ENCODE data around the gene EIF2S1.
"Not testable (repeated sequence)": the region's sequence is repeated elsewhere in the genome, so short reads cannot be mapped to it uniquely, and the experiment has no call there.

The EIF2S1 gene

DNA sequence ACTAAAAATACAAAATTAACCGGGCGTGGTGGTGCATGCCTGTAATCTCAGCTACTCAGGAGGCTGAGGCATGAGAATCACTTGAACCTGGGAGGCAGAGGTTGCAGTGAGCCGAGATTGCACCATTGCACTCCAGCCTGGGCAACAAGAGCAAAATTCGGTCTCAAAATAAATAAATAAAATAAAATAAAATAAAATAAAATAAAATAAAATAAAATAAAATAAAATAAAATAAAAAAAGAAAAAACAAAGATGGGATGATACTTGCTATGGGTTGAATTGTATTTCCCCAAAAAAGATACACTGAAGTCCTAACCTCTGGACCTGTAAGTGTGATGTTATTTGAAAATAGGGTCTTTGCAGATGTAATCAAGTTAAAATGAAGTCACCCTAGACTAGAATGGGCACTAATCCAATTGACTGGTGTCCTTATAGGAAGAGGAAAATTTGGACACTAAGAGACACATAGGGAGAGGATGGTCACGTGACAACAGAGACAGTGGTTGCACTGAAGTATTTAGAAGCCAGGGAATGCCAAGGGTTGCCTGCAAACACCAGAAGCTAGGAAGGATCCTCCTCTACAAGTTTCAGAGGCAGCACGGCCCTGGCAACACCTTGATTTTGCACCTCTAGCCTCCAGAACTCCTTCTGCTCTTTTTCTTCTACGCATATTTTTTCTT, 48.1 kb downstream of the EIF2S1 start:
- H3K4me3 ChIP-seq (ENCODE audit: low read depth, low read length); DNase-seq (ENCODE audit: low read depth): not testable (repeated sequence)

DNA sequence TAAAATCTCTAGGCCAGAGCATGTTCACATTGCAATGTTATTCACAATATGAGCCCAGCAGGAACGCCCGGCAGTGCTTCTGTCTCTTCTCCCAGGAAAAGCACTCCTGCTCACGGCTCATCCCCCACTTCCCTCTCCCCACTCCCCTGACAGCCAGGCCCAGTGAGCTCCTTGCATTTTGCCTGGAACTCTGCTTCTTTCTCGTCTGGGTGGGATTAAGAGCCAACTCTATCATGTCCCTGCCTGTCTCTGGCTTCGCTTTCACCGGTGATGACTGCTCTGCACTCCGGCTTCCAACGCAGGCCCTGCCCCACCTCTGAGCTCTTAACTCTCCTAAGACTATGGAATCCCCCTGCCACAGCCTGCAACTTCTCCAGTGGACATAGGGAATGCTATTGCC, 49.3 kb downstream of the EIF2S1 start:
- DNase-seq (ENCODE audit: low read depth) = no peak
- no peak overlapping the region for H3K4me3 ChIP-seq (ENCODE audit: low read depth, low read length)

DNA sequence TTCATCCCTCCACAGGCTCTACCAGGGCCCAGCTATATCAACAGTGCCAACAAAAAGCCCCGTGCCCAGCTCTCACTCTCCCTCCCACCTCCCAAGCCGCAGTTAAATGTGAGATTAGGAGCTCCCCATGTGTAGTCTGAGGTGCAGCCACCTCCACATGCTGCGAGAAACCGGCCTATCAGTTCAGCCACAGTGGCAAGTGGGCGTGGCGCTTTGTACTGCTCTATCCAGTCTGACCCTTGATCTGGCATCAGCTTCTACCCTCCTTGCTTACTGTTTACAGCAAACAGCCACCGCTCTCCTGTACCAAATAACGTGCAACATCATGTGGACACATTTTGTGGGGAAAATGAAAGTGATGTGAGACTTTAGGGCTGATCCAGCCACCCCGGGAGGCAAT, 50.2 kb downstream of the EIF2S1 start:
- no peak overlapping the region for H3K4me3 ChIP-seq (ENCODE audit: low read depth, low read length)
- no peak for DNase-seq (ENCODE audit: low read depth)

DNA sequence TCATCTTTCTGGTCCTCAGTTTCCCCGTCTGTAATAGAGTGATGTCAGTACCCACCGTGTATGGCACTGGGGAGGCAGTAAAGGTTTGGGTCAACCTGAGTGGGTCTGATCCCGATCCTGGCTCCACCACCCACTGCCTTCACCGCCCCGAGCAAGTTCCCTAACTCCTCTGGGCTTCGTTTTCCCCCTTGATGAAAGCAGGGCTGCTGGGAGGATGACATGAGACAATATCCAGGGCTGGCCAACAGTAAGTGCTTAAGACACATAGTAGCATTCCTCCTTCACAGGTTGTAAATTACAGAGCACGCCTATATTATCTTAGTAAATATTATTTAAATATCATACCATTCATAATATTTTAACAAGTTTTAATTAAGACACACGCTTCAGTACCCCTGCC, 51.2 kb downstream of the EIF2S1 start:
- DNase-seq (ENCODE audit: low read depth) = no peak
- peak overlapping the region; percentile 45 for H3K4me3 ChIP-seq (ENCODE audit: low read depth, low read length)

DNA sequence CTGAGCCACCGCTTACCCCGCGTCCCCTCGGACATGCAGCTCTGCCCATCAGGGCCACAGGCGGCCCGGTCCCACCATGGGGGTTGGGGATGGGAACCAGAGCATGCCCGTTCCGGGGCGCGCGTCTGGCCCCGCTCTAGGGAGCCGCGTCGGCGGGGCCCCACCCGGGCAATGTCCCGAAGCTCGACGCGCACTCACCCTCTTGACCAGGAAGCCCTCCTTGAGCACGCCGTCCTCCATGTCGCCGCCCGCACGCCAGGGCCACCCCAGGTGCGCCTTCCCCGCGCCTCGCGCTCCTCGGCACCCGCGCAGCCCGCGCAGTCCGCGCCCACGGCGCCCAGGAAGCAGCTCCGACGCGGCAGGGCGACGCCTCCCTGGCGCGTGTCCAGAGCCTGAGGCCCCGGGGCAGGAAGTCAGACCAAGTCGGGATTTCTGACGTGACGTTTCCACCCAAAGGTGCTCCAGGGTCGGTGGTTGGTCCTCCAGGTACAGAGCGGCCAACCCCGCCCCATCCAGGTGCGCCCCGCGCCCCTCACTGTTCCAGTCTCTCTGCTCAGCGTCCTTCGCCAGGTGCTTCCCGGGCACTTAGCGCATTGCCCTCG, 51.8 kb downstream of the EIF2S1 start, which contains the start of gene PLEK2:
Gene PLEK2, minus strand, starts transcription at position 346 of the 602 bp plus-strand sequence. Its CDS starts 106 bp downstream, at position 240.
- DNase-seq (ENCODE audit: low read depth) = no peak
- peak within 1 kb of the TSS; percentile 45 for H3K4me3 ChIP-seq (ENCODE audit: low read depth, low read length)

DNA sequence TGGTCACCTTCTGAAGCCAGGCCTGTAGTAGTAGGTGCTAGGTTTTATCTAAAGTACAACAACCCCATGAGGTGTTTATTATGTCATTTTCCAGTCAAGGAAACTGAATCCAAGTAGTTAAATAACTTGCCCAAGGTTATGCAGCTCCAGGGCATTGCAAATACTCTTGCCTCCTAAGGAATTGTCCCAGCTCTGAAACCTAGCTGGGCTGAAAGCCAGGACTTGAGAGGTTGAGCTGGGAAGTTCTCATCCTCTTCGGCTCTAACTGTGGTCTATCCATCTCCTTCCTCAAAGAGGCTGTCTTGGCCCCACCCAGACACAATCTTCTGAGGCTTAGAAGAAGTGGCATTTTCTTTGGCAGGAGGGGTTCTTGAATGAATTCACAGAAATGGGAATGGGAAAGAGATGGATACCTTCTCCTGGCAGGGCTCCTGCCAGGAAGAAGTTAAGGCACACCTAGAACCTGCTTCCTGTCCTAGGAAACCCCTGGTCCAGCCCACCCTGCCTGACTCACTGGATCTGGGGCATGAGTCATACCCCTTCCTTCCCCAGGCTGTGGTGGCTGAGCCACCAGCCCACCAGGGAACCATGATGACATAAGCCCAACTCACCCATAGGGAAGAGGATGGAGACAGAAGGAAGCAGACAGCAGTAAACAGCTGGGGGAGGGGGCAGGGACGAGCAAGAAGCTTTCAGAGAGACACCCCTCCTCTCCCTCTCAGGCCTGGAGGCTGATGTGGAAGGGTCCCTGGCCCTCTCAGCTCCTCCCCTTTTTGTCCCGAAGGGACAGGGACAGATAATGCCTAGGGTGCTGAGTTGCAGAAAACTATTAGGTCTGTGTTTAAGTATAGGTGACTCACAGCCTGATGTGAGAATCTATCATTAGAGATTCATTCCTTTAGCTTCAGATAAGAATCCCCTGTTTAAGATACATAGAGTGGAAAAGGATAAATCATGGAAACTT, 54.0 kb downstream of the EIF2S1 start:
- DNase-seq (ENCODE audit: low read depth) = no peak

DNA sequence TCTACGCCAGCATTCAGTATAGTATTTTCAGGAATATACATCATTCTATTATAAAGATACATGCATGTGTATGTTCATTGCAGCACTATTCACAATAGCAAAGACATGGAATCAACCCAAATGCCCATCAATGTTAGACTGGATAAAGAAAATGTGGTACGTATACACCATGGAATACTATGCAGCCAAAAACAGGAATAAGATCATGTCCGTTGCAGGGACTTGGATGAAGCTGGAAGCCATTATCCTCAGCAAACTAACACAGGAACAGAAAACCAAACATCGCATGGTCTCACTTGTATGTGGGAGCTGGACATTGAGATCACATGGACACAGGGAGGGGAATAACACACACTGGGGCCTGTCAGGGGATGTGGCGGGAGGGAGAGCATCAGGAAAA, 55.5 kb downstream of the EIF2S1 start:
- H3K4me3 ChIP-seq (ENCODE audit: low read depth, low read length); DNase-seq (ENCODE audit: low read depth): not testable (repeated sequence)

More for the DNA sequence above, 54.0 kb downstream of the EIF2S1 start:
- no peak overlapping the region for H3K4me3 ChIP-seq (ENCODE audit: low read depth, low read length)

DNA sequence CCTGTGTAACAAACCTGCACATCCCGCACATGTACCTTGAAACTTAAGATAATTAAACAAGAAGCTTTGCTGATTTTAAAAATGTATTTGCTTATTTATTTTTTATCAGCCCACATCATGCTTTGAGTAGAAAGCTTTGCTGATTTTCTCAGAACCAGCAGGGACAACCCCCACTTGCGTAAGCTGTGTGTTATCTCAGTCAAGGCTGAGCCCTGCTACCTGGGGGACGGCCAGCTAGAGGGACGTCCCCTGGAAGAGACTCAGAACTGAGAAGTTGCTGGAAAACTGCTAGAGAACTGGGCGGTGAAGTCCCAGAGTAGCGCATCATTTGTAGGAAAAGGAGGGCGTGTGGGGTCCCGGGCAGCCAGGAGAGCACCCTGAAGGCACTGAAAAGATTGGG, 56.0 kb downstream of the EIF2S1 start:
- no peak for DNase-seq (ENCODE audit: low read depth)
- no peak overlapping the region for H3K4me3 ChIP-seq (ENCODE audit: low read depth, low read length)

DNA sequence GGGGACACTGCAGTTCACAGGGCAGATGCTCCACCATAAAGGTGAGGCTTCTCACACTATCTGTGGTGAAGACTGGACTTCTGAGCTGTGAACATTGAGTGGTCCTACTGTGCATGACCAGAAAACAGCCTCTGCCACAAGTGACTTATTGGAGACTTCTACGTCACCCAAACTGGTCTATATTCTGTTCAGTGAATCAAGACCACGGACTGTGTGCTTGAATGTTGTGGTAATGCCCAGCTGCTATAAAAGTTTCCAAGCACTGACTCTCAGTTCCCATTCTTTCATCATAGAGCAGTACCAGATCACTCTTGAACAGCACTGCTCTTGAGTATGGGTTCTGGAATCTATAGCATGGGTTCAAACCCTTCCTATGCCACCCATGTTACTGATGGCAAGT, 56.7 kb downstream of the EIF2S1 start:
- no peak overlapping the region for H3K4me3 ChIP-seq (ENCODE audit: low read depth, low read length)
- DNase-seq (ENCODE audit: low read depth) = no peak

DNA sequence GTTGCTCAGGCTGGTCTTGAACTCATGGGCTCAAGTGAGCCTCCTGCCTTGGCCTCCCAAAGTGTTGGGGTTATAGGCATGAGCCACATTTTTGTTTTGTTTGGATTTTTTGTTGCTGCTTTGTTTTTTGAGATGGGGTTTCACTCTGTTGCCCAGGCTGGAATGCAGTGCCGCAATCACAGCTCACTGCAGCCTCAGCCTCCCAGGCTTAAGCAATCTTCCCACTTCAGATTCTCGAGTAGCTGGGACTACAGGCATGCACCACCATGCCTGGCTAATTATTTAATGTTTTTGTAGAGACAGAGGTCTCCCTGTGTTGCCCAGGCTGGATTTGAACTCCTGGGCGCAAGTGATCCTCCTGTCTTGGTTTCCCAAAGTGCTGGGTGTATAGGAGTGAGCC, 57.5 kb downstream of the EIF2S1 start:
- H3K4me3 ChIP-seq (ENCODE audit: low read depth, low read length) = no peak overlapping the region
- no peak for DNase-seq (ENCODE audit: low read depth)

DNA sequence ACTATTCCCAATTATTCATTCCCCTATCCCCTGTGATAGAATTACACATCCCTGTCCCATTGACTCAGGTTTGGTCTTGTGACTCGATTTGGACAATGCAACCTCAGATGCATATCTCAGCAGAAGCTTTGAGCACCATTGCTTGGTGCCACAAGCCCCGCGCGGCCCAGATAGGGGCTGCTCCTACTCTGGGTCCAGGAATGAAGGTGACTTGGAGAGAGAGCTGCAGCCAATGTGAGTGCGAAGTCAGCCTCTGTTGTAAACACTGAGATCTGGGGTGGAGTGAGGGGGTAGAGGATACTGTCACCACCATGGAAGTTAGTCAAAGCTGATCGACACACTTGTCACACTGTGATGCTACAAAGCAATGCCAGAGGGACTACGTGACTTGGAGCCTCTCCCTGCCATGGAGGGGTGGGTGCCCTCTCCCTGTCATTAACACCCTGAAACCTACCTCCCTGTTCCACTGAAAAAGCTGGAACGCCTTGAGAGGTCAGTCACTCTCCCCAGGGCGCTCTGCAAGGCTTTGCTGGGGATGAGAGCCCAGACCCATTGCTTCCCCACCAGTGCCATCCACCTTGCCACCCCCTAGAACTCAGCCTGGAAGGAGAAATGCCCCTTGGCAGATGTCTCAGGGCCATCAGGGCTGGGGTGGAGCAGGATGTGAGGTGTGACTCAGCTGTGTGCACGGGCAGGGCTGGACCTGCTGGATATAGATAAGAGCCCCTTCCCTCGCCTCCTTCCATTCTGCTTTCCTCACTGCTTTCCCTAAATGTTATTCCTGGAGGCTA, 58.5 kb downstream of the EIF2S1 start:
- no peak overlapping the region for H3K4me3 ChIP-seq (ENCODE audit: low read depth, low read length)
- no peak for DNase-seq (ENCODE audit: low read depth)

DNA sequence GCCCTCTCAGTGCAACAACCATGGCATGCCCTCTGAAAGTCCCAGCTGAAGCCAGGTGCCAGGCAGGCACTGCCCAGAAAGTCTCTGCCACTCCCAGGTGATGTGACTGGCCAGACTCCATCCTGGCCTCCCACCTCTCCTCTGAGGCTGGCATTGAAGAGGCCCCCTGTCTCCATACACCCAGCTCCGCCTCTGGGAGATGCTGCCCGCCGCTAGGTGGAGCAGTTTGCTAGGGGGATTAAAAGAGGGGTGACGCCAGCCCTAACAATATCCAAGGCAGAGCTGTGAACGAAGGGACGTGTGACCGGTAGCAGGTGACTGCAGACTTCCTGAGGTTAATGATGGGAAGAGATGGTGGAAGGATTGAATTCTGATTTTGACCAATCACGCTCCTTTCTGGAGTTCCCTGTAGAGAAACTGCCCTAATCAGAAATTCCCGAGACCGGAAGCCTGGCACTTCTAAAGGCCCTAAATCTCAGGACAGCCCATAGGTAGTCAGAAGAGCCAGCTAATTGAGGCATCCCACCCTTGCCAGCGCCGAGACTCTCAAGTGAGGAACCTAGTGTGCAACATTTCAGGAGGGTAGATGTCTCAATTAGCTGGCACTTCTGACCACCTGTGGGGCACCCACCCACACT, 60.1 kb downstream of the EIF2S1 start:
- DNase-seq (ENCODE audit: low read depth) = no peak
- no peak overlapping the region for H3K4me3 ChIP-seq (ENCODE audit: low read depth, low read length)

DNA sequence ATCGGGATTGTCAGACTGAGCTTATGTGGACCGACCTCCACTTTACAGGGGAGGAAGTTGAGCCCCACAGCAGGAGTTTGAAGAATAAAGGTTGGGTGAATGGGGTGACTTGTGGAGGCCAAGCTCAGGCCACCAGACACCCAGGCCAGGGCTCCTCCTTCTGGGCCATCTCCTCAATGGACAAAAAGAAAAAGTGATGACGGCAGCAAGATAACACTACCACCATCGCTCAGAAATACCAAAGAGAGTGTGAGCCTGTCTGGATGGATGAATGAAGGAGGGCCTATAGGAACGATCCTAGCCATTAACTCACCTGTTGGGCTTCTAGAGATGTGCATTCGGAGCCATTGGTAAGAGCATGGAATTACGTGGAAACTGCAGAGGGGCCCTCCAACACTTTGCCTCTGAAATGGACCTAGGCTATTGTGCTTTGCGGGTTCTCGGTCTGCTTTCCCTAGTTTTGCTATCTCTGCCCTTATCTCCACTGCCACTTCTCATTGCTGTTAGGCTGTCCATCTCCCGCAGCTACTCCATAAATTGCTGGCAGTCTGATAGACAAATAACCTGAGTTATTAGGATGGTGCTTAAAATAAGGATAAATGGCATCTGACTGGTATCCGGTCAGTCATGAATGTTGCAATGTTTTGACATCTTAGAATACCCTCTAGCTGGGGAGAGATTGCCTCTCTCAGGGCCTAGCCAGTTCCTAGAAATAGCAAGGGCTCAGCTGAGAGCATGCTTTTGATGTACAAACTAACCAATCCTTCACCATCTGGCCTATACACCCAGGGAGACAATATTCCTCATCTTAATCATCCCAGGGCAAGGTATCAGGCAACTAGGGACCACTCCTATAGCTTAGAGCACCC, 61.5 kb downstream of the EIF2S1 start:
- H3K4me3 ChIP-seq (ENCODE audit: low read depth, low read length) = no peak overlapping the region
- DNase-seq (ENCODE audit: low read depth) = no peak

DNA sequence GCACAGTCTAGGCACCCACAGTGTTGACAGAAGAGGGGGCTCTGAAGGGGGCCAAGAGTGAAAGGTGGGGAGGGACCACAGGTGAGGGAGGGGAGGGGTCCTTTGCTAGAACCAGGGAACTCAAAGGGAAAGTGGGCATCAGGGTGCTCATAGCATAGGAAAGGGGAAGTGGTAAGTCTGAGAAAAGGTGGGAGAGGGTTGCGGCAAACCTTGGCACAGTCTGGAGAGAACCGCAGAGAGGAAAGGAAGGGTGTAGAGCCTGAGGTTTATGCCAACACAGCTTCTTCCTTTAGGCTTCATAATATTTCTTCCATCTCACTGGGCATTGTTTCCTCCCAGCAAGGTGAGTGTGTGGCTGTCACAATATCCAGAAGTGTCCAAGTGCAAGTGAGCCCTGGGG, 63.3 kb downstream of the EIF2S1 start:
- no peak overlapping the region for H3K4me3 ChIP-seq (ENCODE audit: low read depth, low read length)
- DNase-seq (ENCODE audit: low read depth) = no peak

DNA sequence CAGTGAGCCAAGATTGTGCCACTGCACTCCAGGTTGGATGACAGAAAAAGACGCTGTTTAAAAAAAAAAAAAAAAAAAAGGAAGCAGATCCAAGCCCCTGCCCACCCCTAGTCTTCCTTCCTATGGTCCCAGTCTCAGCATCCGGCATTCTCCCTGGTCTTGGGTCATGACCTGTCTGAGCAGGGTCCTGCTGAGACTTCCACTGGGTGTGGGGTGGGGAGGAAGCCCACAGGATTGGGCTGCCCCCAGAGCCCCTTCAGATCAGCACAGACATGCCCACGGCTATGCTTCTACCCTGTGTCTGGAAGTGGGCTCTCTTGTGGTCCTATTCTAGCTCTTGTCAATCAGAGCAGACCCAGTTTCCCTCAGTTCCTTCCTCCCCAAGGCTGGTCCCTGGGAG, 64.4 kb downstream of the EIF2S1 start:
- DNase-seq (ENCODE audit: low read depth) = no peak
- no peak overlapping the region for H3K4me3 ChIP-seq (ENCODE audit: low read depth, low read length)

DNA sequence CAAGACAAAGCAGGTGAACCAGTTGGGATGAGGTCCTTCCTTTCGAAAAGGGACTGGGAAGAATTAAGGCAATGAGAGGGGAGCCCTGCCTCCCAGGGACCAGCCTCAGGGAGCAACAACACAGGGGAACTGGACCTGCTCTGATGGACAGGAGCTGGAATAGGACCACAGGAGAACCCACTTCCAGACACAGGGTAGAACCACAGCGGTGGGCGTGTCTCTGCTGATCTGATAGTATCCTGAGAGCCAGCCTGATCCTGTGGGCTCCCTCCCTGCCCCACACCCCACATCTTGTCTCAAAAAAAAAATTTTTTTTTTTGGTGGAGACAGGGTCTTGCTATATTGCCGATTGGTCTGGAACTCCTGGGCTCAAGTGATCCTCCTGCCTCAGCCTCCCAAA, 65.5 kb downstream of the EIF2S1 start:
- no peak for DNase-seq (ENCODE audit: low read depth)
- H3K4me3 ChIP-seq (ENCODE audit: low read depth, low read length) = no peak overlapping the region

DNA sequence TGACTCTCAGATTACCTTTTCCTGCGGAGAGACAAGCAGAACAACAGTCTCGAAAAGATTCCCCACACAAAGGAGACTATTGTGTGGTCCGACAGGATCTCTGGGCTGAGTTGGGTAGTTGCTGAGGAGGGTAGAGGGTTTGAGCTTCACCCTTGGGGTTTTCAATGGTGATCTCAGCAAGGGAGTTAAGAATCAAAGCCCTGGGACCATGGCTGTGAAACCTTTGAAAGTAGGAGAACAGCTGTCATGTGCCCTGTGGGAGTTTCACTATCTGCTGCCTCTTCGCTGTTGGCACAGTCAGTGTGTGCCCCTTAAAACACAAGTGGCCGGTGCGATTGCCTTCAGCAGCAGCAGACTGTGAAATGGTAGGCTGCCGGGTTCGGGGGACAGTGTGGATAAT, 66.0 kb downstream of the EIF2S1 start:
- no peak for DNase-seq (ENCODE audit: low read depth)
- no peak overlapping the region for H3K4me3 ChIP-seq (ENCODE audit: low read depth, low read length)

DNA sequence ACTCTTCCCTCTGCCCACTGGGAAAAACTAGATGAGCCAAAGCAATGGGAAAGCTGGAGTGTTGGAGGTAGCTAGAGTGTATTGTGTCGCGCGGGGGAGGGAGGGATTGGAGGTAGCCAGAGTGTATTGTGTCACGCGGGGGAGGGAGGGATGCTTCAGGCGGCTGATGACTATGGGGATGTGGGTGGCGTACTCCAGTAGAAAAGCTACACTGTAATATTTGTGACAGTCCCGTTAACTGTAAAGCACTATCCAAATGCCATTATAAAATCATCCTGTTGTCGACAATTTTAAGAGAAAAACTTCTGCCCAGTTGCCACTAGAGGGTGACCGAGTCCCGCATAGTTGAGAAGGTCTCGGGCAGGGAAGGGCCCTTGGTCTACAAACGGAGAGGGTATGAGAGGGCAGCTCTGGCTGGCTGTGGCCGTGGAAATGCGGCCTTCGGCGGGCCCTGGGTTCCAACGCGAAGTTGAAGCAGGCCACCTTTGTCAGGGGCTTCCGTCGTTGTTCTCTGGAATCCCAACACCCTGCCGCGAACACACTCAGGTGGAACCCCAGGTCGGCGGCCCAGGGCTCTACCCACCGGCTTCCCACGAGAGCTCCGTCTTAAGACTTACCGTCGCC, 67.0 kb downstream of the EIF2S1 start:
- peak; percentile 39 for DNase-seq (ENCODE audit: low read depth)
- H3K4me3 ChIP-seq (ENCODE audit: low read depth, low read length) = no peak overlapping the region

Measured in skeletal muscle cell (primary cell).